MM.1S (cell line): ENCODE data around the gene CDH16.
A peak's percentile ranks its signal among the peaks of the same experiment; 100 is the strongest.

Experiments
- DNase-seq: peaks from one replicate; pipeline ENCODE4 v3.0.0-alpha.2; 2015
- H2AFZ ChIP-seq: fragments of 300-600 bp; sonication (generic); 2 replicates; pipeline ENCODE4 v1.6.0; 2016; ENCODE audit warnings: antibody characterized with exemption, low read length
- H3F3A ChIP-seq: fragments of 300-600 bp; sonication (generic); 2 replicates; pipeline ENCODE4 v1.6.1; 2016; ENCODE audit warnings: mild to moderate bottlenecking, antibody characterized with exemption, low read length, moderate library complexity, mixed read lengths; ENCODE audit not compliant: insufficient read depth
- H3K27ac ChIP-seq: fragments of 300-600 bp; sonication (generic); 2 replicates; pipeline ENCODE4 v1.5.1; 2016; ENCODE audit warnings: mild to moderate bottlenecking, low read length
- H3K27me3 ChIP-seq: fragments of 300-600 bp; sonication (generic); replicated peaks from 2 replicates; pipeline ENCODE4 v1.6.0; 2016; ENCODE audit warnings: low read length; ENCODE audit not compliant: insufficient read depth
- H3K36me3 ChIP-seq: fragments of 300-600 bp; sonication (generic); replicated peaks from 2 replicates; pipeline ENCODE4 v1.6.1; 2016; ENCODE audit warnings: mild to moderate bottlenecking, low read length, mixed read lengths; ENCODE audit not compliant: insufficient read depth
- H3K4me1 ChIP-seq: fragments of 300-600 bp; sonication (generic); 2 replicates; pipeline ENCODE4 v1.6.1; 2016; ENCODE audit warnings: low read length, mixed read lengths
- H3K4me2 ChIP-seq: fragments of 300-600 bp; sonication (generic); 2 replicates; pipeline ENCODE4 v1.6.0; 2016; ENCODE audit warnings: low read depth, low read length
- H3K4me3 ChIP-seq: fragments of 300-600 bp; sonication (generic); 2 replicates; pipeline ENCODE4 v1.5.1; 2016; ENCODE audit warnings: low read length, mixed read lengths
- H3K79me2 ChIP-seq: fragments of 300-600 bp; sonication (generic); 2 replicates; pipeline ENCODE4 v1.6.1; 2016; ENCODE audit warnings: mixed run types, low read length, mixed read lengths
- H3K9ac ChIP-seq: fragments of 300-600 bp; sonication (generic); 2 replicates; pipeline ENCODE4 v1.6.1; 2016; ENCODE audit warnings: low read length, mixed read lengths
- H3K9me2 ChIP-seq: fragments of 300-600 bp; sonication (generic); replicated peaks from 2 replicates; pipeline ENCODE4 v1.6.1; 2016; ENCODE audit warnings: mild to moderate bottlenecking, low read length, mixed read lengths; ENCODE audit not compliant: insufficient read depth
- H3K9me3 ChIP-seq: fragments of 300-600 bp; sonication (generic); replicated peaks from 2 replicates; pipeline ENCODE4 v1.6.1; 2016; ENCODE audit warnings: mild to moderate bottlenecking, low read length, mixed read lengths; ENCODE audit not compliant: insufficient read depth
- H4K20me1 ChIP-seq: fragments of 300-600 bp; sonication (generic); 2 replicates; pipeline ENCODE4 v1.6.1; 2016; ENCODE audit warnings: mild to moderate bottlenecking, low read length, moderate library complexity, mixed read lengths; ENCODE audit not compliant: insufficient read depth
- EZH2 ChIP-seq: fragments of 300-600 bp; sonication (generic); optimal IDR thresholded peaks from 2 replicates; pipeline ENCODE3; 2017; ENCODE audit warnings: low read depth, mild to moderate bottlenecking, antibody characterized with exemption, low read length, mixed read lengths
- EZH2phosphoT487 ChIP-seq: fragments of 300-600 bp; sonication (generic); IDR thresholded peaks from 2 replicates; pipeline ENCODE4 v1.6.1; 2018; ENCODE audit warnings: antibody characterized with exemption, low read length
- TF ChIP-seq, protein P1 (sequence below): fragments of 300-600 bp; sonication (generic); IDR thresholded peaks from 2 replicates; pipeline ENCODE4 v1.5.1; 2016; ENCODE audit warnings: antibody characterized with exemption, low read length, mixed read lengths

The CDH16 gene

DNA sequence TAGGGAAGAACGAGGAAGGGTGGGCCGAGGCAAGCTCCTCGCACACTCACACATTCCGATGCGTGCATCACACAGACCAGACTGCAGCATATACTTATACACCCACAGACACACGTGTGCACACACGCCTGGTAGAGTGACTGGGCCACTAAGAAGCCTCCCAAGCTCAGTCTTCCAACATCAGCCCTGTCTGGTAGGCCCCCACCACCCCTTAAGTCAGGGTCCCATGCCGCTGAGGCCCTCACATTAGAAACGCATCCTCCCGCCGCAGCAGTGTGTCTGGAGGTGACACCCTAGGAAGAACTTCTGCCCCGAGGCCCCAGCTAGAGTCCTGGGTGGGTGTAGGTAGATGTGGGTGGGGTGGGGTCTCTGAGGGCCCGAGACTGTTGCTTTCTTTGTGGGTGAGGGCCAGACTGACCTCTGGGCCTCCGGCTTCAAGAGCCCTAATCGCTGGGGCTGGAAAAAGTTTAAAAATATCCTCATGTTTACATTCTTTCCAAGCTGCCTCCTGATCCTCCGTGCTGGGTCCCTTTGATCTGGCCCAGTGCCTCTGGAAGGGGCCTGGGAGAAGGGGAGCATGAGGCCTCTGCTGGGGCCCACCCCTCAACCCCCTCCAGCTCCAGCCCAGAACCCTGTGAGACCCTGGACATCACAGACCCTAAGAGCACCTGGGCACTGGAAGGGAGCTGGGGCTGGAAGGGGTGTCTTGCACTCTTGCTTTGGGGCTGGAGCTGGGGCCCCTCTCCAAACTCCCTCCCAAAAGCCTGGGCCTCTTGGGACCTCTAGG, 13.6 kb downstream of the CDH16 start:
- Histone ChIP-seq H2AFZ (peak overlapping the region; percentile 37; the same call in 1 of the 2 replicates), H3K9ac (no peak overlapping the region), H3K4me1 (peaks cover 11% of the 10 kb centered on the region), H3K9me2 (no peaks in the 10 kb centered on the region), H3K79me2 (no peaks in the 10 kb centered on the region), H3K4me2 (peak overlapping the region; percentile 8; the same call in 1 of the 2 replicates), H3F3A (no peaks in the 10 kb centered on the region), H3K27me3 (0 out of 2 replicates have a peak, but pooled peaks cover 2% of the 10 kb centered on the region), H4K20me1 (no peaks in the 10 kb centered on the region), H3K36me3 (no peaks in the 10 kb centered on the region), H3K9me3 (no peaks in the 10 kb centered on the region), H3K4me3 (no peak overlapping the region), H3K27ac (no peak overlapping the region)
- DNase-seq = no peak
- TF ChIP-seq, protein P1, sequence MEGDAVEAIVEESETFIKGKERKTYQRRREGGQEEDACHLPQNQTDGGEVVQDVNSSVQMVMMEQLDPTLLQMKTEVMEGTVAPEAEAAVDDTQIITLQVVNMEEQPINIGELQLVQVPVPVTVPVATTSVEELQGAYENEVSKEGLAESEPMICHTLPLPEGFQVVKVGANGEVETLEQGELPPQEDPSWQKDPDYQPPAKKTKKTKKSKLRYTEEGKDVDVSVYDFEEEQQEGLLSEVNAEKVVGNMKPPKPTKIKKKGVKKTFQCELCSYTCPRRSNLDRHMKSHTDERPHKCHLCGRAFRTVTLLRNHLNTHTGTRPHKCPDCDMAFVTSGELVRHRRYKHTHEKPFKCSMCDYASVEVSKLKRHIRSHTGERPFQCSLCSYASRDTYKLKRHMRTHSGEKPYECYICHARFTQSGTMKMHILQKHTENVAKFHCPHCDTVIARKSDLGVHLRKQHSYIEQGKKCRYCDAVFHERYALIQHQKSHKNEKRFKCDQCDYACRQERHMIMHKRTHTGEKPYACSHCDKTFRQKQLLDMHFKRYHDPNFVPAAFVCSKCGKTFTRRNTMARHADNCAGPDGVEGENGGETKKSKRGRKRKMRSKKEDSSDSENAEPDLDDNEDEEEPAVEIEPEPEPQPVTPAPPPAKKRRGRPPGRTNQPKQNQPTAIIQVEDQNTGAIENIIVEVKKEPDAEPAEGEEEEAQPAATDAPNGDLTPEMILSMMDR = no peak
- TF ChIP-seq EZH2 = no peak
- TF ChIP-seq EZH2phosphoT487 = no peak

DNA sequence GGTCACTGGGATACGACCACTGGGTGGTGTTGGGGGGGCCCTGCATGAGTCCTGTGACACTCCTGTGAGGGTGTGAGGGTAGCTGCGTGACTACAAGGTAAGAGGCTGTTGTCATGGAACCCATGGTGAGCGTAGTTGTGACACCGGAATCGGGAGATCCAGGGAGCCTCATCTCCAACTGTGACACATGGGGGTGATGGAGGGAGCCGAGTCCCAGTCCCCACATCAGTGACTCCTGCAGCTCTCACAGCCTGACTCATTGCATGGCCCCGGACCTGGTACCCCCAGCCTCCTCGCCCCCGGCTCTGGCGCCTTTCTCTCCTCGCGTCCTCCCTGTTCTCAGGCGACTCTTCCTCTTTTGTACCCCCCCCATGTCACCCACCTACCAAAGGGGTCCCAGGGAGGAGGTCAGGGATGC, 14.2 kb downstream of the CDH16 start:
- H3K9me3 ChIP-seq = no peaks in the 10 kb centered on the region
- H3K9me2 ChIP-seq = no peaks in the 10 kb centered on the region
- H3K36me3 ChIP-seq = no peaks in the 10 kb centered on the region
- H3K4me1 ChIP-seq = peaks cover 11% of the 10 kb centered on the region
- no peaks in the 10 kb centered on the region for H3F3A ChIP-seq
- no peak overlapping the region for H3K4me2 ChIP-seq
- no peak overlapping the region for H2AFZ ChIP-seq
- TF ChIP-seq, protein P1 = no peak
- no peak for TF ChIP-seq EZH2
- TF ChIP-seq EZH2phosphoT487 = no peak
- H4K20me1 ChIP-seq = no peaks in the 10 kb centered on the region
- no peak overlapping the region for H3K27ac ChIP-seq
- H3K27me3 ChIP-seq = 0 out of 2 replicates have a peak, but pooled peaks cover 2% of the 10 kb centered on the region
- no peak overlapping the region for H3K9ac ChIP-seq
- H3K79me2 ChIP-seq = no peaks in the 10 kb centered on the region
- no peak for DNase-seq
- H3K4me3 ChIP-seq = no peak overlapping the region

DNA sequence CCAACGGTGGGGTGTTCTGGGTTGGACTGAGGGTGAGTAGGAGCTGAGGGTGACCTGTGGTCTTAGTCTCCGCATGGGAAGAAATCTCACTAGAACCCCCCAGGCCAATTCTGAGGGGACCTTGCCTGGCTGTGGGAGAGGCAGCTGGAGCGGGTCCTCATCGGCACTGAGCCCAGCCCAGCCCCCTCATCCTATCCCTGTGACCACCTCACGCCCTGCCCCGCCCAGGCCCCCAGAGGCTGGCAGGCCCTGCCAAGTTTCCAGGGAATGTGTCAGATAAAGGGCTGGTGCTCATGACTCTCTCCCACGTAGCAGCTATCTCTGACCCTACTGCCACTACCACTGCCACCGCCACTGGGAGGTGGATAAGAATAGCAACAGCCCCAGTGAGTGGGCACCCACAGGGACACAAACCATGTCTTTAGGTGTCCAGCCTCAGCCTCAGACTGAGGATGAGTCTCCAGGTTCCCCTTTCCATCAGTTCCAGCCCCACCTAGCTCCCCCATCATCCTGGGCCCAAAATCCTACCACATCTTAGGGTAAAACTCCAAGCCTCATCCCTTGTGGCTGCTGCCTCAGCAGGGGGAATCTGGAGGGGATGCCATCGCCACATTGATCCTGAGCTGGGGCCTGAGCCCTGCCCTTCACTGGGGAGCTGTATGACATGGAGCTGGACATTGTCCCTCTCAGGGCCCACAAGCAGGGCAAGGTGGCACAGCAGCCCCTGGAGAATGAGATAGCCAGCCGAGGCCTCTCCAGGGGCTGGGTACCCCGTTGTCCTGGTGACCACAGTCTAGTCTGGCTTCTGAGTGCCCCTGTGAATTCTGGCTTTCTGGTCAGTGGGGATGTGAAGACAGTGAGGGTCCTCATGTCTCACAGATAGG, 14.9 kb downstream of the CDH16 start:
- Histone ChIP-seq H3K27me3 (0 out of 2 replicates have a peak, but pooled peaks cover under 1% of the 10 kb centered on the region), H3K4me2 (no peak overlapping the region), H3K9me2 (no peaks in the 10 kb centered on the region), H3K4me3 (no peak overlapping the region), H3K4me1 (peaks cover 11% of the 10 kb centered on the region), H3F3A (no peaks in the 10 kb centered on the region), H3K79me2 (no peaks in the 10 kb centered on the region), H3K9me3 (no peaks in the 10 kb centered on the region), H3K36me3 (no peaks in the 10 kb centered on the region), H2AFZ (no peak overlapping the region), H4K20me1 (no peaks in the 10 kb centered on the region), H3K27ac (no peak overlapping the region), H3K9ac (no peak overlapping the region)
- TF ChIP-seq EZH2phosphoT487 (no peak), EZH2 (no peak)
- TF ChIP-seq, protein P1 = no peak
- no peak for DNase-seq
